ENCODE results near the gene GBGT1.
"Not testable (repeated sequence)": the region's sequence is repeated elsewhere in the genome, so short reads cannot be mapped to it uniquely, and the experiment has no call there.

Gene GBGT1

DNA sequence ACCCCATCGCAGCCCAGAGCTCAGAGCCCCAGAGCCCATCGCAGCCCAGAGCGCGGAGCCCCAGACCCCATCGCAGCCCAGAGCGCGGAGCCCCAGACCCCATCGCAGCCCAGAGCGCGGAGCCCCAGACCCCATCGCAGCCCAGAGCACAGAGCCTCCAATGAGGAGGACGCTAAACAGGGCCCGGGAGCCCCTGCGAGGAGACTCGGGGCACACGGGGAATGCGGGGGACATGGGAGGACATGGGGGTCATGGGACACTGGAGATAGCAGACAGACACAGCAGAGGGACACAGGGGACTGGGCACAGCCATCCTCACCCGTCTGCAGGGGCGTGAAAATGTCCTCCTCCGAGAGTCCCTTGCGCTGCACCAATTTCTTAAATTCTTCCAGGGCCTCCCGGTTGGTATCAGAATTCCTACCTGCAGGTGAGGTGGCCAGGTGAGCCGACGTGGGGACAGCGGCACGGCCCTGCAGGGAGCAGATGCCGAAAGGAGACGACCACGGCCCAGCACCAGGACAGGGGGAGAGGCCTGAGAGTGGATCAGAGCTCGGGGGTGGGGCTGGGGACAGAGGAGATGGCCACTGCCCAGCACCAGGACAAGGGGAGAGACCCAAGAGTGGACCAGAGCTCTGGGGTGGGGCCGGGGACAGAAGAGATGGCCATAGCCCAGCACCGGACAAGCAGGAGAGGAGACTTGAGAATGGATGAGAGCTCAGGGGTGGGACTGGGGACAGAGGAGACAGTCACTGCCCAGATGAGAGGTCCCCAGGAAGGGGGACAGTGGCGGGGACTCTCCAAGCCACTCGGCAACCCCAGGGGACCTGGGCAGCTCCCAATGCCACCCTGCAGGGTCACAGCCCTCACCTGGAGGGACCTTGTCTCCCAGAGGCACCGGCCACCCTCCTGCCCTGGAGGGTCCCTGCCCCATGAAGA, 42.5 kb upstream of the GBGT1 start:
- no peak for ATAC-seq (ENCODE audit: insufficient read depth, low read depth)
- Histone ChIP-seq H3K36me3 (ENCODE audit: insufficient read depth, low read length) (no peaks in the 10 kb centered on the region), H3K9ac (ENCODE audit: low read depth, low read length) (no peak overlapping the region)

GRCh38 chr9:133205481-133205887, 41.8 kb upstream of the GBGT1 start:
- H3K9ac ChIP-seq (ENCODE audit: low read depth, low read length); H3K4me3 ChIP-seq (ENCODE audit: low read depth in 1 of 2, low read length in 2 of 2); H3K27me3 ChIP-seq (ENCODE audit: insufficient read depth, low read length, poor library complexity); ATAC-seq (ENCODE audit: insufficient read depth, low read depth); H3K4me2 ChIP-seq (ENCODE audit: insufficient read depth, low read length); DNase-seq; H3K27ac ChIP-seq (ENCODE audit: low read length); H2AFZ ChIP-seq (ENCODE audit: low read depth, low read length); H3K9me3 ChIP-seq (ENCODE audit: insufficient read depth, low read length, severe bottlenecking); H3K79me2 ChIP-seq (ENCODE audit: insufficient read depth, low read length); H3K4me1 ChIP-seq (ENCODE audit: insufficient read depth, low read length); H4K20me1 ChIP-seq (ENCODE audit: insufficient read depth, low read length); H3K36me3 ChIP-seq (ENCODE audit: insufficient read depth, low read length): not testable (repeated sequence)

More for the DNA sequence above, 42.5 kb upstream of the GBGT1 start:
- no peaks in the 10 kb centered on the region for H3K79me2 ChIP-seq (ENCODE audit: insufficient read depth, low read length)
- TF ChIP-seq CTCF (IDR thresholded peaks at IDR 0.05; ENCODE audit: borderline replicate concordance, extremely low read depth, low read length, poor library complexity, severe bottlenecking) (no peak), EZH2 (IDR thresholded peaks at IDR 0.05; ENCODE audit: borderline replicate concordance, low read depth, low read length, severe bottlenecking) (no peak)
- no peaks in the 10 kb centered on the region for H3K27me3 ChIP-seq (ENCODE audit: insufficient read depth, low read length, poor library complexity)
- no peak overlapping the region for H3K4me3 ChIP-seq (ENCODE audit: low read depth in 1 of 2, low read length in 2 of 2)
- no peaks in the 10 kb centered on the region for H3K4me1 ChIP-seq (ENCODE audit: insufficient read depth, low read length)
- H4K20me1 ChIP-seq (ENCODE audit: insufficient read depth, low read length): no peaks in the 10 kb centered on the region
- no peak overlapping the region for H3K27ac ChIP-seq (ENCODE audit: low read length)
- H3K9me3 ChIP-seq (ENCODE audit: insufficient read depth, low read length, severe bottlenecking): no peaks in the 10 kb centered on the region
- H3K4me2 ChIP-seq (ENCODE audit: insufficient read depth, low read length): no peak overlapping the region
- no peak for DNase-seq
- no peak overlapping the region for H2AFZ ChIP-seq (ENCODE audit: low read depth, low read length)

DNA sequence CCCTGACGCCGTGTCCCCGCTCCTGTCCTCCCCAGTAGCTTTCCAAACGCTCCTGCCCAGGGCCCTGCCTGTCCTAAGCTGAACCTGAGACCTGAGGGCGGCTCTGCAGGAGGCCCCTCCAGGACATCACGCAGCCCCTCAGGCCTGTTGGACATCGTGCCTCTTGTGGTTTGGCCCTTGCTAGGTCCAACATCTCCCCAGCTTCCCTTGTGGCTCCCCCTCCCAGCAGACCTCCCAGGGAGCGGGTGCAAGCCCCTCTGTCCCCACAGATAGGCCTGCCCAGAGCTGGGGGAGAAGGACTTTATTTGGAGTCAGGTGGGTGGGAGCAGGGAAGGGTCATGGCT, 41.3 kb upstream of the GBGT1 start:
- DNase-seq: no peak
- Histone ChIP-seq H2AFZ (ENCODE audit: low read depth, low read length) (no peak overlapping the region), H3K79me2 (ENCODE audit: insufficient read depth, low read length) (no peaks in the 10 kb centered on the region), H3K4me3 (ENCODE audit: low read depth in 1 of 2, low read length in 2 of 2) (no peak overlapping the region), H3K4me1 (ENCODE audit: insufficient read depth, low read length) (no peaks in the 10 kb centered on the region), H4K20me1 (ENCODE audit: insufficient read depth, low read length) (no peaks in the 10 kb centered on the region), H3K9ac (ENCODE audit: low read depth, low read length) (no peak overlapping the region), H3K27me3 (ENCODE audit: insufficient read depth, low read length, poor library complexity) (no peaks in the 10 kb centered on the region), H3K9me3 (ENCODE audit: insufficient read depth, low read length, severe bottlenecking) (no peaks in the 10 kb centered on the region), H3K27ac (ENCODE audit: low read length) (no peak overlapping the region), H3K36me3 (ENCODE audit: insufficient read depth, low read length) (no peaks in the 10 kb centered on the region), H3K4me2 (ENCODE audit: insufficient read depth, low read length) (no peak overlapping the region)
- no peak for ATAC-seq (ENCODE audit: insufficient read depth, low read depth)
- TF ChIP-seq EZH2 (IDR thresholded peaks at IDR 0.05; ENCODE audit: borderline replicate concordance, low read depth, low read length, severe bottlenecking) (no peak), CTCF (IDR thresholded peaks at IDR 0.05; ENCODE audit: borderline replicate concordance, extremely low read depth, low read length, poor library complexity, severe bottlenecking) (no peak)

DNA sequence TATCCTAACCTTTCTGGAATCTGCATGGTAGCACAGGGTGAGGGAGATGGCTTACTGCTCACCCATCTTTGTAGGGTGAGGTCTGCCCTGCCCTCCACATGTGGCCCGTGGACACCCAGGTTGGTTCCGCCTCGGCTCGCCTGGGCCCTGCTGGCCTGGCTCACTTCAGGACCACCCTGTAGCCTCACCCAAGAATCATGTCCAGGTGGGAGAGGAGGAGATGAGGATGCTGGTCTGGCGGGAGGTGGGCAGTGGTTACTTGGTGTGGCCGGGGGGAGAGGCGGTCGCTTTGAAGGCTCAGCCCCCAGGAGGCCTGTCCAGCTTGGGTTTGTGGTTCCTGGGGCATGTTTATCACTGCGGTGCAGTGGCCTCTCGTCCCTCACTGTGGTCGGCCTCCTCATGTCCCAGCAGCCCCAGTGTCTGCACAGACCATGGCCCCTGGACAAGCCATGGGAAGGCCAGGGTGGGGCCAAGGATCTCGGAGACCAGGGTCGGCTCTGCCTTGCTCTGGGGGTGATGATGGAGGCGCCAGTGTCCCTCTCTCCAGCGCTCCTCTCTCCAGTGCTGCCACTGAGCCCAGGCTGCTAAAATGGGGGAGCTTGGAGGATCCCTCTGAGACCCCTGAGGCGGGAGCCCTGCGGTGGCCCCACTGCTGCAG, 40.8 kb upstream of the GBGT1 start:
- Histone ChIP-seq H3K9me3 (ENCODE audit: insufficient read depth, low read length, severe bottlenecking) (no peaks in the 10 kb centered on the region), H3K9ac (ENCODE audit: low read depth, low read length) (no peak overlapping the region), H3K36me3 (ENCODE audit: insufficient read depth, low read length) (no peaks in the 10 kb centered on the region), H3K27me3 (ENCODE audit: insufficient read depth, low read length, poor library complexity) (no peaks in the 10 kb centered on the region), H3K79me2 (ENCODE audit: insufficient read depth, low read length) (no peaks in the 10 kb centered on the region), H2AFZ (ENCODE audit: low read depth, low read length) (no peak overlapping the region), H3K4me3 (ENCODE audit: low read depth in 1 of 2, low read length in 2 of 2) (no peak overlapping the region), H3K4me2 (ENCODE audit: insufficient read depth, low read length) (no peak overlapping the region), H4K20me1 (ENCODE audit: insufficient read depth, low read length) (no peaks in the 10 kb centered on the region), H3K4me1 (ENCODE audit: insufficient read depth, low read length) (no peaks in the 10 kb centered on the region), H3K27ac (ENCODE audit: low read length) (no peak overlapping the region)
- ATAC-seq (ENCODE audit: insufficient read depth, low read depth) (no peak), DNase-seq (no peak)
- no peak for TF ChIP-seq EZH2 (IDR thresholded peaks at IDR 0.05; ENCODE audit: borderline replicate concordance, low read depth, low read length, severe bottlenecking)
- TF ChIP-seq CTCF (IDR thresholded peaks at IDR 0.05; ENCODE audit: borderline replicate concordance, extremely low read depth, low read length, poor library complexity, severe bottlenecking): no peak

Measured in DND-41 (cell line).